Measurements from ENCODE around the gene BEST3.
"Not testable (repeated sequence)": the region's sequence is repeated elsewhere in the genome, so short reads cannot be mapped to it uniquely, and the experiment has no call there.

BEST3 gene

DNA sequence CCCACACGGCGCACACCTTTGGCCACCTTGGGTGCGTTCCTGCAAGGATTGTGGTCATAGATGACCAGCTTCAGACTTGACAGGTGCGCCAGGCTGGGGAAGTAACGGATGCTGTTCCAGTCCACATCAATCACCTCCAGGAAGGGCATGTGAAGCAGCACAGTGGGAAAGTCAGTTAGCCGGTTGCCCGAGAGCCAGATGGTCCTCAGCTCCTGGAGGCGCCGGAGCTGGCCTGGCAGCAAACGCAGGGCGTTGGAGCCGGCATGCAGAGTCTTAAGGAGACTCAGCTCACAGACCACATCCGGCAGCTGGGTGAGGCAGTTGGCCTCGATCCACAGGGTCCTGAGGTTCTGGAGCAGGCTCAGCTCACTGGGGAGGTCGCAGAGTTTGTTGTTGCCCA, 89.0 kb downstream of the BEST3 start:
- intact Hi-C loops (cut with DNase I) = no loop called here
- DNase-seq = no peak

GRCh38 chr12:69608114-69608513, 91.0 kb downstream of the BEST3 start:
- DNase-seq = no peak
- intact Hi-C loops (cut with DNase I) = no loop called here

- DNase-seq; intact Hi-C loops (cut with DNase I): not testable (repeated sequence)
These were observed 94.8 kb downstream of the BEST3 start for GRCh38 chr12:69604275-69604674.
